HuH-7 (cell line): ENCODE measurements around the gene TREM1.

Source experiments
- DNase-seq: peaks from one replicate; pipeline ENCODE4 v3.0.0; 2011; ENCODE audit warnings: low spot score

Gene TREM1

GRCh38 chr6:41286544-41287346, at the start of gene TREM1:
Gene TREM1 (minus strand): TSS chr6:41286682. CDS start chr6:41286655, 27 bp downstream.
- DNase-seq, result no peak

GRCh38 chr6:41335943-41336342, 49.5 kb upstream of the TREM1 start:
- no peak for DNase-seq

GRCh38 chr6:41335296-41335695, 48.8 kb upstream of the TREM1 start, which contains the start of gene NCR2:
Gene NCR2 (plus strand): TSS chr6:41335608. CDS start chr6:41335877, 269 bp downstream.
- no peak for DNase-seq

GRCh38 chr6:41334482-41335040, 48.1 kb upstream of the TREM1 start:
- DNase-seq, result peak; percentile 20

GRCh38 chr6:41332842-41333736, 46.6 kb upstream of the TREM1 start:
- no peak for DNase-seq

GRCh38 chr6:41332241-41332640, 45.8 kb upstream of the TREM1 start:
- no peak for DNase-seq

GRCh38 chr6:41331401-41332150, 45.1 kb upstream of the TREM1 start:
- DNase-seq, result no peak

- no peak for DNase-seq
Measured at GRCh38 chr6:41327177-41327576, 40.7 kb upstream of the TREM1 start.

GRCh38 chr6:41326092-41326491, 39.6 kb upstream of the TREM1 start:
- DNase-seq, result no peak

- DNase-seq, result no peak
Measured at GRCh38 chr6:41325446-41326066, 39.1 kb upstream of the TREM1 start.

- no peak for DNase-seq
Measured at GRCh38 chr6:41321183-41321582, 34.7 kb upstream of the TREM1 start.

- DNase-seq, result peak; percentile 61
Measured at GRCh38 chr6:41318654-41319565, 32.4 kb upstream of the TREM1 start.

GRCh38 chr6:41318261-41318653, 31.8 kb upstream of the TREM1 start:
- DNase-seq, result no peak

GRCh38 chr6:41315943-41316620, 29.6 kb upstream of the TREM1 start:
- no peak for DNase-seq

- DNase-seq, result no peak
Measured at GRCh38 chr6:41315203-41315602, 28.7 kb upstream of the TREM1 start.

- peak; percentile 24 for DNase-seq
Measured at GRCh38 chr6:41306187-41306854, 19.8 kb upstream of the TREM1 start.

GRCh38 chr6:41302638-41303037, 16.2 kb upstream of the TREM1 start:
- no peak for DNase-seq

GRCh38 chr6:41298785-41299502, 12.5 kb upstream of the TREM1 start:
- DNase-seq, result no peak
